SK-N-MC (cell line): ENCODE data around the gene FHIT.

Experiments
- EZH2 ChIP-seq: fragments of 200-600 bp; sonication (generic); IDR thresholded peaks from one replicate; pipeline ENCODE4 v1.6.1; 2017; ENCODE audit warnings: antibody characterized with exemption
- FOXP2 ChIP-seq: optimal IDR thresholded peaks from 2 replicates; pipeline ENCODE3; 2011; ENCODE audit warnings: mild to moderate bottlenecking, moderate library complexity; ENCODE audit not compliant: insufficient read depth; ENCODE audit errors: extremely low read length, control extremely low read depth

- TF ChIP-seq EZH2 (no peak), FOXP2 (no peak)
Measured at GRCh38 chr3:60542995-60543394, 708.3 kb downstream of the FHIT start.
